Type B pancreatic cell (in vitro differentiated cells): ENCODE results near the gene CCDC71L. TPM values are rescaled to one million over a fixed set of nuclear protein-coding genes. Genes with fewer than 3 reads are reported as not detected.
"Not testable (repeated sequence)": the region's sequence is repeated elsewhere in the genome, so short reads cannot be mapped to it uniquely, and the experiment has no call there.

Source experiments
- DNase-seq: peaks from one replicate; pipeline ENCODE4 v3.0.0; 2021; ENCODE audit warnings: mixed read lengths; ENCODE audit not compliant: unreplicated experiment; ENCODE audit errors: extremely low spot score
- H3K27ac Mint-ChIP-seq: 2 replicates; pipeline ENCODE4 v1.8.0; 2021; ENCODE audit warnings: mild to moderate bottlenecking, mixed read lengths
- H3K27me3 Mint-ChIP-seq: 2 replicates; pipeline ENCODE4 v1.8.0; 2021; ENCODE audit warnings: mixed read lengths
- H3K36me3 Mint-ChIP-seq: 2 replicates; pipeline ENCODE4 v1.8.0; 2021; ENCODE audit warnings: mixed read lengths
- H3K4me1 Mint-ChIP-seq: one replicate; pipeline ENCODE4 v1.8.0; 2021; ENCODE audit warnings: mixed read lengths; ENCODE audit not compliant: unreplicated experiment
- H3K4me3 Mint-ChIP-seq: 2 replicates; pipeline ENCODE4 v1.8.0; 2021; ENCODE audit warnings: mild to moderate bottlenecking, mixed read lengths
- H3K9me3 Mint-ChIP-seq: 2 replicates; pipeline ENCODE4 v1.8.0; 2021; ENCODE audit warnings: mixed read lengths
- CTCF ChIP-seq: fragments of 200-600 bp; sonication (generic); conservative IDR thresholded peaks from 2 replicates; pipeline ENCODE4 v1.5.0; 2021; ENCODE audit warnings: antibody characterized with exemption, mild to moderate bottlenecking
- total RNA-seq: library from RNA; stranded (reverse); gene quantifications from 2 replicates; pipeline ENCODE4 v1.2.1, GENCODE V29; 2021; ENCODE audit warnings: low replicate concordance

Gene CCDC71L
- total RNA-seq, 1 donor from 2014 or later, result 17.9 TPM

- no peak for TF ChIP-seq CTCF
- H3K27me3 Mint-ChIP-seq, result peaks cover 4% of the 10 kb centered on the region
- no peaks in the 10 kb centered on the region for H3K36me3 Mint-ChIP-seq
- no peak for DNase-seq
- H3K4me1 Mint-ChIP-seq, result peaks cover 6% of the 10 kb centered on the region
- no peak overlapping the region for H3K4me3 Mint-ChIP-seq
- no peaks in the 10 kb centered on the region for H3K9me3 Mint-ChIP-seq
- no peak overlapping the region for H3K27ac Mint-ChIP-seq
Observed at GRCh38 chr7:106683941-106684340, 23.0 kb upstream of the CCDC71L start.

- no peak overlapping the region for H3K4me3 Mint-ChIP-seq
- no peaks in the 10 kb centered on the region for H3K9me3 Mint-ChIP-seq
- no peak overlapping the region for H3K27ac Mint-ChIP-seq
- H3K36me3 Mint-ChIP-seq, result no peaks in the 10 kb centered on the region
- DNase-seq, result no peak
- peaks cover 6% of the 10 kb centered on the region for H3K4me1 Mint-ChIP-seq
- no peak for TF ChIP-seq CTCF
- H3K27me3 Mint-ChIP-seq, result no peaks in the 10 kb centered on the region
Observed at GRCh38 chr7:106681815-106682495, 21.0 kb upstream of the CCDC71L start.

DNA sequence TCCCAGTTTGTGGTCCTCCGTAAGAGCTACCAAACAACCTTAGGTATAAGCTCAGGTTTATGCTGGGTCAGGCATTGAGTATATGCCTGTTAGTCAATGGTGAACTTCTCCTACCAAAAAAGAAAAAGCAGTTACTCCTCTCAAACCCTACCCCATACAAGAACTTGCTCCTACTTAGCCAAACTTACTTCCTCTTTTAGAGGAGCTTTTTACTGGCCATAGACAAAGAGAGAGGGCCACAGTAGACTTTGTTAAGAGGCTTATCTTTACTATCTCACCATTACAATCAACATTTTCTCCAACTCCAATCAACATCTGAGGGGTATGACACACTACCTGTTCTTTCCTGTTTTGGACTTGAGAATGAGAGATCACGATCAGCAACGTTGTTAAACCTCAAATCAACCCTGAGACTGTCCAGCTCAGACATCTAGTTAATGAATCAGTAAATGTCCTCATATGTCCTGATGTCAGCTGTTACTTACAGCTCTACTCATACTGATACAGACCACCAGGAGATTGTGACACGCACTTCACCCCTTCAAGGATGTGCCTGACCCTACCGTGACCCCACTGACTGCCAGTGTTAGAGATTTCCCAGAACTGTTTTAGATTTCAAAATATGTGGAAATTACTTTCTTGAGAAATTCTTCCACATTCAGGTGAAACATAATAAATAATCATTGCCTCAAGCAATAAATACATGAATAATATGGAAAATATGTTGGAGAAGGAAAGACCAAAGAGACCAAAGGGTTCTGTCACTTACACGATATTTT, 18.4 kb upstream of the CCDC71L start:
- no peak for DNase-seq
- Mint-ChIP-seq H3K27me3 (no peaks in the 10 kb centered on the region), H3K27ac (no peak overlapping the region), H3K4me3 (no peak overlapping the region), H3K4me1 (peaks cover 6% of the 10 kb centered on the region), H3K9me3 (no peaks in the 10 kb centered on the region), H3K36me3 (no peaks in the 10 kb centered on the region)
- no peak for TF ChIP-seq CTCF

- Mint-ChIP-seq H3K9me3 (no peaks in the 10 kb centered on the region), H3K27ac (no peak overlapping the region), H3K36me3 (no peaks in the 10 kb centered on the region), H3K4me3 (no peak overlapping the region), H3K4me1 (peaks cover 6% of the 10 kb centered on the region), H3K27me3 (no peaks in the 10 kb centered on the region)
- TF ChIP-seq CTCF, result no peak
- no peak for DNase-seq
Observed at GRCh38 chr7:106678795-106679152, 17.8 kb upstream of the CCDC71L start.

DNA sequence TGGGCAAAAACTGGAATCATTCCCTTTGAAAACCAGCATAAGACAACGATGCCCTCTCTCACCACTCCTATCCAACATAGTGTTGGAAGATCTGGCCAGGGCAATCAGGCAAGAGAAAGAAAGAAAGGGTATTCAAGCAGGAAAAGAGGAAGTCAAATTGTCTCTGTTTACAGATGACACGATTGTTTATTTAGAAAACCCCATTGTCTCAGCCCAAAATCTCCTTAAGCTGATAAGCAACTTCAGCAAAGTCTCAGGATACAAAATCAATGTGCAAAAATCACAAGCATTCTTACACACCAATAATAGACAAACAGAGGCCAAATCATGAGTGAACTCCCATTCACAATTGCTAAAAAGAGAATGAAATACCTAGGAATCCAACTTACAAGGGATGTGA, 15.5 kb upstream of the CCDC71L start:
- not testable (repeated sequence) for H3K4me1 Mint-ChIP-seq, H3K36me3 Mint-ChIP-seq, DNase-seq, H3K9me3 Mint-ChIP-seq, H3K27me3 Mint-ChIP-seq, H3K4me3 Mint-ChIP-seq, H3K27ac Mint-ChIP-seq

- H3K27me3 Mint-ChIP-seq, H3K9me3 Mint-ChIP-seq, DNase-seq, H3K4me1 Mint-ChIP-seq, H3K36me3 Mint-ChIP-seq, H3K4me3 Mint-ChIP-seq, H3K27ac Mint-ChIP-seq: not testable (repeated sequence)
Observed at GRCh38 chr7:106673688-106674087, 12.7 kb upstream of the CCDC71L start.

DNA sequence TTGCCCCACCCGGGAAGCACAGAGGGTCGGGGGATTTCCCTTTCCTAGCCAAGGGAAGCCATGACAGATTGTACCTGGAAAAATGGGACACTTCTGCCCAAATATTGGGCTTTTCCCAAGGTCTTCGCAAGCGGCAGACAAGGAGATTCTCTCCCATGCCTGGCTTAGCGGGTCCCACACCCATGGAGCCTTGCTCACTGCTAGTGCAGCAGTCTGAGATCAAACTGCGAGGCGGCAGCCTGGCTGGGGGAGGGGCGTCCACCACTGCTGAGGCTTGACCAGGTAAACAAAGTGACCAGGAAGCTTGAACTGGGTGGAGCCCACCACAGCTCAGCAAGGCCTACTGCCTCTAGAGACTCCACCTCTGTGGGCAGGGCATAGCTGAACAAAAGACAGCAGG, 11.0 kb upstream of the CCDC71L start:
- not testable (repeated sequence) for H3K27me3 Mint-ChIP-seq, DNase-seq, H3K4me3 Mint-ChIP-seq, H3K9me3 Mint-ChIP-seq, H3K27ac Mint-ChIP-seq, H3K4me1 Mint-ChIP-seq, H3K36me3 Mint-ChIP-seq
